ENCODE measurements around the gene MRPL21.

MRPL21 gene

GRCh38 chr11:68882391-68882790, 21.2 kb downstream of the MRPL21 start:
- no peak for TF ChIP-seq CTCF (IDR thresholded peaks at IDR 0.05; ENCODE audit: borderline replicate concordance, insufficient read depth, low read depth, low read length)
- H3K4me3 ChIP-seq (ENCODE audit: low read depth, low read length), result no peak overlapping the region

GRCh38 chr11:68881320-68881719, 22.3 kb downstream of the MRPL21 start:
- TF ChIP-seq CTCF (IDR thresholded peaks at IDR 0.05; ENCODE audit: borderline replicate concordance, insufficient read depth, low read depth, low read length), result no peak
- no peak overlapping the region for H3K4me3 ChIP-seq (ENCODE audit: low read depth, low read length)

GRCh38 chr11:68880851-68881250, 22.8 kb downstream of the MRPL21 start:
- H3K4me3 ChIP-seq (ENCODE audit: low read depth, low read length), result no peak overlapping the region
- TF ChIP-seq CTCF (IDR thresholded peaks at IDR 0.05; ENCODE audit: borderline replicate concordance, insufficient read depth, low read depth, low read length), result no peak

GRCh38 chr11:68878022-68878421, 25.6 kb downstream of the MRPL21 start:
- no peak overlapping the region for H3K4me3 ChIP-seq (ENCODE audit: low read depth, low read length)
- no peak for TF ChIP-seq CTCF (IDR thresholded peaks at IDR 0.05; ENCODE audit: borderline replicate concordance, insufficient read depth, low read depth, low read length)

GRCh38 chr11:68872216-68873003, 31.2 kb downstream of the MRPL21 start:
- no peak for TF ChIP-seq CTCF (IDR thresholded peaks at IDR 0.05; ENCODE audit: borderline replicate concordance, insufficient read depth, low read depth, low read length)
- H3K4me3 ChIP-seq (ENCODE audit: low read depth, low read length), result no peak overlapping the region

GRCh38 chr11:68870470-68870869, 33.2 kb downstream of the MRPL21 start:
- no peak overlapping the region for H3K4me3 ChIP-seq (ENCODE audit: low read depth, low read length)
- no peak for TF ChIP-seq CTCF (IDR thresholded peaks at IDR 0.05; ENCODE audit: borderline replicate concordance, insufficient read depth, low read depth, low read length)

GRCh38 chr11:68868221-68868835, 35.3 kb downstream of the MRPL21 start:
- TF ChIP-seq CTCF (IDR thresholded peaks at IDR 0.05; ENCODE audit: borderline replicate concordance, insufficient read depth, low read depth, low read length), result no peak
- no peak overlapping the region for H3K4me3 ChIP-seq (ENCODE audit: low read depth, low read length)

All from GM12875 (cell line).